Vagina (tissue), 2 donors: ENCODE results near the gene RYR2.

Experiments used
- CTCF ChIP-seq, 3 experiments: fragments of 450-650 bp in 2 of 3; fragments of 200-600 bp in 1 of 3; sonication (generic) in 1 of 3; IDR thresholded peaks; one replicate each; pipeline ENCODE4 v1.5.1; 2017 to 2019; ENCODE audit warnings: antibody characterized with exemption in 3 of 3, mild to moderate bottlenecking in 2 of 3, moderate library complexity in 2 of 3
- POLR2AphosphoS5 ChIP-seq, 2 donors: sonication (generic); formaldehyde crosslinking; IDR thresholded peaks; one replicate each; pipeline ENCODE4 v1.9.0; 2017; ENCODE audit warnings: antibody characterized with exemption in 2 of 2, mild to moderate bottlenecking in 2 of 2, low read depth in 1 of 2; ENCODE audit not compliant: insufficient read depth in 1 of 2

GRCh38 chr1:237093691-237094090, 51.7 kb downstream of the RYR2 start:
- no peak for TF ChIP-seq CTCF (IDR thresholded peaks at IDR 0.05)
- no peak for TF ChIP-seq POLR2AphosphoS5 (IDR thresholded peaks at IDR 0.05; ENCODE audit: insufficient read depth in 1 of 2, low read depth in 1 of 2)
